ENCODE results near the gene RSRC1. TPM values are rescaled to one million over a fixed set of nuclear protein-coding genes. Genes with fewer than 3 reads are reported as not detected.

The RSRC1 gene
- total RNA-seq, 3 donors from 2014 or later, result 31.6 to 32.4 (median 32.1) TPM

GRCh38 chr3:158134363-158134762, 24.5 kb downstream of the RSRC1 start:
- H3K36me3 Mint-ChIP-seq (ENCODE audit: insufficient read depth), result peaks cover 39% of the 10 kb centered on the region
- DNase-seq, result no peak
- H3K9me3 Mint-ChIP-seq, result no peaks in the 10 kb centered on the region
- H3K27me3 Mint-ChIP-seq (ENCODE audit: low read depth), result no peaks in the 10 kb centered on the region
- H3K4me1 Mint-ChIP-seq (ENCODE audit: low read depth), result no peaks in the 10 kb centered on the region
- ATAC-seq, result no peak
- no peak overlapping the region for H3K4me3 Mint-ChIP-seq

- Mint-ChIP-seq H3K27me3 (ENCODE audit: low read depth) (no peaks in the 10 kb centered on the region), H3K4me1 (ENCODE audit: low read depth) (no peaks in the 10 kb centered on the region), H3K9me3 (no peaks in the 10 kb centered on the region), H3K4me3 (no peak overlapping the region), H3K36me3 (ENCODE audit: insufficient read depth) (peaks cover 36% of the 10 kb centered on the region)
- ATAC-seq, result no peak
- no peak for DNase-seq
Measured at GRCh38 chr3:158140396-158140795, 30.5 kb downstream of the RSRC1 start.

GRCh38 chr3:158148218-158148617, 38.3 kb downstream of the RSRC1 start:
- Mint-ChIP-seq H3K36me3 (ENCODE audit: insufficient read depth) (peaks cover 20% of the 10 kb centered on the region), H3K4me1 (ENCODE audit: low read depth) (peaks cover 6% of the 10 kb centered on the region), H3K9me3 (no peaks in the 10 kb centered on the region), H3K27me3 (ENCODE audit: low read depth) (no peaks in the 10 kb centered on the region), H3K4me3 (no peak overlapping the region)
- ATAC-seq (no peak), DNase-seq (no peak)

GRCh38 chr3:158152186-158152585, 42.3 kb downstream of the RSRC1 start:
- no peaks in the 10 kb centered on the region for H3K27me3 Mint-ChIP-seq (ENCODE audit: low read depth)
- H3K4me1 Mint-ChIP-seq (ENCODE audit: low read depth), result peaks cover 6% of the 10 kb centered on the region
- H3K9me3 Mint-ChIP-seq, result no peaks in the 10 kb centered on the region
- ATAC-seq, result no peak
- no peak for DNase-seq
- H3K4me3 Mint-ChIP-seq, result no peak overlapping the region
- peaks cover 26% of the 10 kb centered on the region for H3K36me3 Mint-ChIP-seq (ENCODE audit: insufficient read depth)

GRCh38 chr3:158158969-158159368, 49.1 kb downstream of the RSRC1 start:
- peaks cover 37% of the 10 kb centered on the region for H3K36me3 Mint-ChIP-seq (ENCODE audit: insufficient read depth)
- peaks cover 2% of the 10 kb centered on the region for H3K4me1 Mint-ChIP-seq (ENCODE audit: low read depth)
- ATAC-seq (no peak), DNase-seq (no peak)
- no peaks in the 10 kb centered on the region for H3K9me3 Mint-ChIP-seq
- H3K27me3 Mint-ChIP-seq (ENCODE audit: low read depth), result no peaks in the 10 kb centered on the region
- H3K4me3 Mint-ChIP-seq, result no peak overlapping the region

- H3K27me3 Mint-ChIP-seq (ENCODE audit: low read depth), result no peaks in the 10 kb centered on the region
- peaks cover 2% of the 10 kb centered on the region for H3K4me1 Mint-ChIP-seq (ENCODE audit: low read depth)
- H3K4me3 Mint-ChIP-seq, result no peak overlapping the region
- DNase-seq (no peak), ATAC-seq (no peak)
- peaks cover 31% of the 10 kb centered on the region for H3K36me3 Mint-ChIP-seq (ENCODE audit: insufficient read depth)
- H3K9me3 Mint-ChIP-seq, result no peaks in the 10 kb centered on the region
Measured at GRCh38 chr3:158159714-158160113, 49.8 kb downstream of the RSRC1 start.

GRCh38 chr3:158160958-158161357, 51.1 kb downstream of the RSRC1 start:
- no peaks in the 10 kb centered on the region for H3K27me3 Mint-ChIP-seq (ENCODE audit: low read depth)
- ATAC-seq (no peak), DNase-seq (no peak)
- H3K4me1 Mint-ChIP-seq (ENCODE audit: low read depth), result peaks cover 2% of the 10 kb centered on the region
- H3K36me3 Mint-ChIP-seq (ENCODE audit: insufficient read depth), result peaks cover 29% of the 10 kb centered on the region
- no peaks in the 10 kb centered on the region for H3K9me3 Mint-ChIP-seq
- no peak overlapping the region for H3K4me3 Mint-ChIP-seq

- Mint-ChIP-seq H3K4me3 (no peak overlapping the region), H3K9me3 (no peaks in the 10 kb centered on the region)
Measured at GRCh38 chr3:158165141-158165655, 55.3 kb downstream of the RSRC1 start.

GRCh38 chr3:158165730-158166129, 55.8 kb downstream of the RSRC1 start:
- ATAC-seq (no peak), DNase-seq (no peak)
- no peaks in the 10 kb centered on the region for H3K9me3 Mint-ChIP-seq
- peaks cover 31% of the 10 kb centered on the region for H3K36me3 Mint-ChIP-seq (ENCODE audit: insufficient read depth)
- no peak overlapping the region for H3K4me3 Mint-ChIP-seq
- no peaks in the 10 kb centered on the region for H3K27me3 Mint-ChIP-seq (ENCODE audit: low read depth)
- peaks cover 7% of the 10 kb centered on the region for H3K4me1 Mint-ChIP-seq (ENCODE audit: low read depth)

More at GRCh38 chr3:158165141-158165655, 55.3 kb downstream of the RSRC1 start:
- Mint-ChIP-seq H3K4me1 (ENCODE audit: low read depth) (peaks cover 7% of the 10 kb centered on the region), H3K36me3 (ENCODE audit: insufficient read depth) (peaks cover 33% of the 10 kb centered on the region), H3K27me3 (ENCODE audit: low read depth) (no peaks in the 10 kb centered on the region)
- no peak for ATAC-seq
- no peak for DNase-seq

GRCh38 chr3:158166223-158166622, 56.3 kb downstream of the RSRC1 start:
- peaks cover 33% of the 10 kb centered on the region for H3K36me3 Mint-ChIP-seq (ENCODE audit: insufficient read depth)
- H3K4me3 Mint-ChIP-seq, result no peak overlapping the region
- no peaks in the 10 kb centered on the region for H3K9me3 Mint-ChIP-seq
- no peaks in the 10 kb centered on the region for H3K27me3 Mint-ChIP-seq (ENCODE audit: low read depth)
- no peak for ATAC-seq
- DNase-seq, result no peak
- peaks cover 7% of the 10 kb centered on the region for H3K4me1 Mint-ChIP-seq (ENCODE audit: low read depth)

GRCh38 chr3:158167737-158168557, 58.1 kb downstream of the RSRC1 start:
- DNase-seq, result no peak
- H3K27me3 Mint-ChIP-seq (ENCODE audit: low read depth), result no peaks in the 10 kb centered on the region
- H3K4me3 Mint-ChIP-seq, result no peak overlapping the region
- peaks cover 7% of the 10 kb centered on the region for H3K4me1 Mint-ChIP-seq (ENCODE audit: low read depth)
- H3K36me3 Mint-ChIP-seq (ENCODE audit: insufficient read depth), result peaks cover 40% of the 10 kb centered on the region
- H3K9me3 Mint-ChIP-seq, result no peaks in the 10 kb centered on the region
- peak; percentile 65 to 76 for ATAC-seq

- peaks cover 7% of the 10 kb centered on the region for H3K4me1 Mint-ChIP-seq (ENCODE audit: low read depth)
- no peaks in the 10 kb centered on the region for H3K9me3 Mint-ChIP-seq
- ATAC-seq, result no peak
- no peaks in the 10 kb centered on the region for H3K27me3 Mint-ChIP-seq (ENCODE audit: low read depth)
- peaks cover 36% of the 10 kb centered on the region for H3K36me3 Mint-ChIP-seq (ENCODE audit: insufficient read depth)
- DNase-seq, result no peak
- no peak overlapping the region for H3K4me3 Mint-ChIP-seq
Measured at GRCh38 chr3:158169091-158169491, 59.2 kb downstream of the RSRC1 start.

GRCh38 chr3:158181096-158181495, 71.2 kb downstream of the RSRC1 start:
- no peak for DNase-seq
- Mint-ChIP-seq H3K27me3 (ENCODE audit: low read depth) (no peaks in the 10 kb centered on the region), H3K4me3 (no peak overlapping the region), H3K9me3 (peaks cover 7% of the 10 kb centered on the region), H3K36me3 (ENCODE audit: insufficient read depth) (peaks cover 10% of the 10 kb centered on the region), H3K4me1 (ENCODE audit: low read depth) (peaks cover 4% of the 10 kb centered on the region)
- ATAC-seq, result no peak

GRCh38 chr3:158185711-158186110, 75.8 kb downstream of the RSRC1 start:
- ATAC-seq (no peak), DNase-seq (no peak)
- Mint-ChIP-seq H3K27me3 (ENCODE audit: low read depth) (no peaks in the 10 kb centered on the region), H3K4me1 (ENCODE audit: low read depth) (peaks cover 8% of the 10 kb centered on the region), H3K4me3 (no peak overlapping the region), H3K36me3 (ENCODE audit: insufficient read depth) (peaks cover 7% of the 10 kb centered on the region), H3K9me3 (peaks cover 7% of the 10 kb centered on the region)

- H3K4me3 Mint-ChIP-seq, result no peak overlapping the region
- ATAC-seq (no peak), DNase-seq (no peak)
- no peaks in the 10 kb centered on the region for H3K4me1 Mint-ChIP-seq (ENCODE audit: low read depth)
- peaks cover 37% of the 10 kb centered on the region for H3K9me3 Mint-ChIP-seq
- H3K27me3 Mint-ChIP-seq (ENCODE audit: low read depth), result no peaks in the 10 kb centered on the region
- H3K36me3 Mint-ChIP-seq (ENCODE audit: insufficient read depth), result peaks cover 56% of the 10 kb centered on the region
Measured at GRCh38 chr3:158200955-158201354, 91.1 kb downstream of the RSRC1 start.

Measured in activated T-cell treated with anti-CD3 and anti-CD28 coated beads, Interleukin-2, amount 50 U/mL, for 4 hours (primary cell).